ENCODE measurements around the gene MRPL12. TPM values are rescaled to one million over a fixed set of nuclear protein-coding genes. Genes with fewer than 3 reads are reported as not detected.
A peak's percentile ranks its signal among the peaks of the same experiment; 100 is the strongest.

MRPL12 gene
- total and polyA plus RNA-seq, 2 donors from 2014 or later, result 52.4 to 251 TPM

GRCh38 chr17:81683208-81683583, 20.0 kb upstream of the MRPL12 start:
- DNase-seq, result no peak
- H3K9ac ChIP-seq (ENCODE audit: low read length in 3 of 3), result peak overlapping the region; percentile 55 to 91 (median 80)
- no peak for FAIRE-seq
- no peaks in the 10 kb centered on the region for H3K9me3 ChIP-seq (ENCODE audit: control insufficient read depth in 2 of 3, insufficient read depth in 1 of 3, low read length in 3 of 3)
- H3K4me3 ChIP-seq (ENCODE audit: low read length in 3 of 3), result peak overlapping the region; percentile 65 to 95 (median 75)
- TF ChIP-seq CTCF (IDR thresholded peaks at IDR 0.05; ENCODE audit: borderline replicate concordance, extremely low read depth, insufficient read depth), result no peak
- peaks cover 0 to 16% (median 10%) of the 10 kb centered on the region in 3 donors for H3K36me3 ChIP-seq (ENCODE audit: control insufficient read depth in 2 of 3, insufficient read depth in 3 of 3, low read length in 3 of 3)
- H3K4me1 ChIP-seq (ENCODE audit: control insufficient read depth in 2 of 3, insufficient read depth in 2 of 3, low read depth in 1 of 3, low read length in 3 of 3), result peaks cover 0 to 23% (median 11%) of the 10 kb centered on the region in 3 donors
- no peaks in the 10 kb centered on the region for H3K27me3 ChIP-seq (ENCODE audit: control insufficient read depth, insufficient read depth, low read length)
- H3K27ac ChIP-seq (ENCODE audit: low read depth in 2 of 2, low read length in 2 of 2), result peak overlapping the region; percentile 77 to 78
- intact Hi-C loops (cut with DNase I), result no loop called here

- Histone ChIP-seq H3K9me3 (ENCODE audit: control insufficient read depth in 2 of 3, insufficient read depth in 1 of 3, low read length in 3 of 3) (no peaks in the 10 kb centered on the region), H3K4me3 (ENCODE audit: low read length in 3 of 3) (peak within 1 kb of the TSS; percentile 74 to 95 (median 88)), H3K27ac (ENCODE audit: low read depth in 2 of 2, low read length in 2 of 2) (peak within 1 kb of the TSS; percentile 77 to 78), H3K36me3 (ENCODE audit: control insufficient read depth in 2 of 3, insufficient read depth in 3 of 3, low read length in 3 of 3) (peaks cover 0 to 20% (median 13%) of the 10 kb centered on the region in 3 donors), H3K27me3 (ENCODE audit: control insufficient read depth, insufficient read depth, low read length) (no peaks in the 10 kb centered on the region), H3K9ac (ENCODE audit: low read length in 3 of 3) (peak within 1 kb of the TSS; percentile 55 to 91 (median 80)), H3K4me1 (ENCODE audit: control insufficient read depth in 2 of 3, insufficient read depth in 2 of 3, low read depth in 1 of 3, low read length in 3 of 3) (peaks cover 0 to 23% (median 11%) of the 10 kb centered on the region in 3 donors)
- TF ChIP-seq CTCF (IDR thresholded peaks at IDR 0.05; ENCODE audit: borderline replicate concordance, extremely low read depth, insufficient read depth), result no peak
- peak; percentile 91 for FAIRE-seq
- DNase-seq, result peak; percentile 98 to 100 (median 99)
- intact Hi-C loops (cut with DNase I), result no loop called here
Observed at GRCh38 chr17:81683584-81684441, 19.4 kb upstream of the MRPL12 start, which contains the start of the genes ARL16 and HGS. Gene ARL16, minus strand, starts transcription at chr17:81683797. Its CDS starts 44 bp downstream, at chr17:81683753. Gene HGS, plus strand, starts transcription at chr17:81684011. Its CDS starts 56 bp downstream, at chr17:81684067.

- DNase-seq, result no peak
- H3K27ac ChIP-seq (ENCODE audit: low read depth in 2 of 2, low read length in 2 of 2), result peak overlapping the region in 1 of 2 donors; percentile 17
- peak overlapping the region; percentile 41 to 85 (median 47) for H3K9ac ChIP-seq (ENCODE audit: low read length in 3 of 3)
- no peak for FAIRE-seq
- H3K27me3 ChIP-seq (ENCODE audit: control insufficient read depth, insufficient read depth, low read length), result no peaks in the 10 kb centered on the region
- no peaks in the 10 kb centered on the region for H3K9me3 ChIP-seq (ENCODE audit: control insufficient read depth in 2 of 3, insufficient read depth in 1 of 3, low read length in 3 of 3)
- H3K4me3 ChIP-seq (ENCODE audit: low read length in 3 of 3), result peak overlapping the region; percentile 74 to 95 (median 88)
- peaks cover 0 to 27% (median 16%) of the 10 kb centered on the region in 3 donors for H3K36me3 ChIP-seq (ENCODE audit: control insufficient read depth in 2 of 3, insufficient read depth in 3 of 3, low read length in 3 of 3)
- intact Hi-C loops (cut with DNase I), result no loop called here
- no peak for TF ChIP-seq CTCF (IDR thresholded peaks at IDR 0.05; ENCODE audit: borderline replicate concordance, extremely low read depth, insufficient read depth)
- peaks cover 0 to 23% (median 11%) of the 10 kb centered on the region in 3 donors for H3K4me1 ChIP-seq (ENCODE audit: control insufficient read depth in 2 of 3, insufficient read depth in 2 of 3, low read depth in 1 of 3, low read length in 3 of 3)
Observed at GRCh38 chr17:81684442-81684911, 18.7 kb upstream of the MRPL12 start.
